Astrocyte (in vitro differentiated cells and primary cell): ENCODE results near the gene THBS3.

Source experiments
- EZH2 ChIP-seq: IDR thresholded peaks from 2 replicates; pipeline ENCODE4 v1.6.1; 2012; ENCODE audit warnings: mild to moderate bottlenecking, low read length, inconsistent platforms; ENCODE audit not compliant: insufficient read depth
- TF ChIP-seq, protein P1 (sequence below): IDR thresholded peaks from 2 replicates; pipeline ENCODE4 v1.5.1; 2011; ENCODE audit warnings: low read depth, mild to moderate bottlenecking, inconsistent platforms, low read length, moderate library complexity; ENCODE audit not compliant: insufficient read depth

DNA sequence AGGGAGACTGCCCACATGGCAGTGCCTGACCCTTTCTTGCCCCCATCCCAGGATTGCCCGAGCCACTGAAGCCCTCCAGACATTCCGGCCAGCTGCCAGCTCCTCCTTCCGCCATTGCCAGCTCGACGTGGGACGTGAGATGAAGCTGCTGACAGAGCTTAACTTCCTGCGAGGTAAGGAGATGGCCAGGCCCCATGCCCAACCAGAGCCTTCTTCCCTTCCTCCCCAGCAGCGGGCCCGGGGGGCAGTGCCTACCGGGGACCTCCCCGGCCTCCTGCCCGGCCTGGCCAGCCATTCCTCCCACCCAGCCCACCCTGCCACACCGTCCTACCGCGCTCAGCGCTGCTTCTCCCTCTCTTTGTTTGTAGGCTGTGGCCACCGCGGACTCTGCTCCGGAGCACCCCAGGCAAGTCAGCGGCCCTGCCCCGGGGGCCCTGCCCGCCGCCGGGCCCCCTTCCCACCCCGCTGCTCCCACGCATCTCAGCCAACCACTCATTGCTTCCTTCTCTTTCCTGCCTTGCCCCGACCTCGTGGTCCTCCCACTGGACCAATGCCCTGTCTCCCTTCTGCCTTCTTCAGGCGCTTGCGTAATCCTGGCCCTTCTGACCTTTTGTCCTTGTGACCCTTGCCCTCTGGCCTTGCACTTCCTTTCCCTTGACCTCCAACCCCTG, 29.1 kb downstream of the THBS3 start:
- TF ChIP-seq, protein P1, sequence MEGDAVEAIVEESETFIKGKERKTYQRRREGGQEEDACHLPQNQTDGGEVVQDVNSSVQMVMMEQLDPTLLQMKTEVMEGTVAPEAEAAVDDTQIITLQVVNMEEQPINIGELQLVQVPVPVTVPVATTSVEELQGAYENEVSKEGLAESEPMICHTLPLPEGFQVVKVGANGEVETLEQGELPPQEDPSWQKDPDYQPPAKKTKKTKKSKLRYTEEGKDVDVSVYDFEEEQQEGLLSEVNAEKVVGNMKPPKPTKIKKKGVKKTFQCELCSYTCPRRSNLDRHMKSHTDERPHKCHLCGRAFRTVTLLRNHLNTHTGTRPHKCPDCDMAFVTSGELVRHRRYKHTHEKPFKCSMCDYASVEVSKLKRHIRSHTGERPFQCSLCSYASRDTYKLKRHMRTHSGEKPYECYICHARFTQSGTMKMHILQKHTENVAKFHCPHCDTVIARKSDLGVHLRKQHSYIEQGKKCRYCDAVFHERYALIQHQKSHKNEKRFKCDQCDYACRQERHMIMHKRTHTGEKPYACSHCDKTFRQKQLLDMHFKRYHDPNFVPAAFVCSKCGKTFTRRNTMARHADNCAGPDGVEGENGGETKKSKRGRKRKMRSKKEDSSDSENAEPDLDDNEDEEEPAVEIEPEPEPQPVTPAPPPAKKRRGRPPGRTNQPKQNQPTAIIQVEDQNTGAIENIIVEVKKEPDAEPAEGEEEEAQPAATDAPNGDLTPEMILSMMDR = no peak
- TF ChIP-seq EZH2 = no peak
